ENCODE measurements around the gene AP5S1.
A peak's percentile ranks its signal among the peaks of the same experiment; 100 is the strongest.

Gene AP5S1

GRCh38 chr20:3846378-3846739, 26.0 kb downstream of the AP5S1 start:
- Histone ChIP-seq H3K27ac (replicated peaks) (peak overlapping the region; percentile 89), H3K4me3 (replicated peaks; ENCODE audit: insufficient read depth, low read length) (peak overlapping the region; percentile 91), H3K27me3 (ENCODE audit: insufficient read depth, poor library complexity, severe bottlenecking) (no peaks in the 10 kb centered on the region)
- TF ChIP-seq, protein P1, sequence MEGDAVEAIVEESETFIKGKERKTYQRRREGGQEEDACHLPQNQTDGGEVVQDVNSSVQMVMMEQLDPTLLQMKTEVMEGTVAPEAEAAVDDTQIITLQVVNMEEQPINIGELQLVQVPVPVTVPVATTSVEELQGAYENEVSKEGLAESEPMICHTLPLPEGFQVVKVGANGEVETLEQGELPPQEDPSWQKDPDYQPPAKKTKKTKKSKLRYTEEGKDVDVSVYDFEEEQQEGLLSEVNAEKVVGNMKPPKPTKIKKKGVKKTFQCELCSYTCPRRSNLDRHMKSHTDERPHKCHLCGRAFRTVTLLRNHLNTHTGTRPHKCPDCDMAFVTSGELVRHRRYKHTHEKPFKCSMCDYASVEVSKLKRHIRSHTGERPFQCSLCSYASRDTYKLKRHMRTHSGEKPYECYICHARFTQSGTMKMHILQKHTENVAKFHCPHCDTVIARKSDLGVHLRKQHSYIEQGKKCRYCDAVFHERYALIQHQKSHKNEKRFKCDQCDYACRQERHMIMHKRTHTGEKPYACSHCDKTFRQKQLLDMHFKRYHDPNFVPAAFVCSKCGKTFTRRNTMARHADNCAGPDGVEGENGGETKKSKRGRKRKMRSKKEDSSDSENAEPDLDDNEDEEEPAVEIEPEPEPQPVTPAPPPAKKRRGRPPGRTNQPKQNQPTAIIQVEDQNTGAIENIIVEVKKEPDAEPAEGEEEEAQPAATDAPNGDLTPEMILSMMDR (IDR thresholded peaks at IDR 0.05; ENCODE audit: insufficient read depth, low read length), result no peak
- TF ChIP-seq, protein P2, sequence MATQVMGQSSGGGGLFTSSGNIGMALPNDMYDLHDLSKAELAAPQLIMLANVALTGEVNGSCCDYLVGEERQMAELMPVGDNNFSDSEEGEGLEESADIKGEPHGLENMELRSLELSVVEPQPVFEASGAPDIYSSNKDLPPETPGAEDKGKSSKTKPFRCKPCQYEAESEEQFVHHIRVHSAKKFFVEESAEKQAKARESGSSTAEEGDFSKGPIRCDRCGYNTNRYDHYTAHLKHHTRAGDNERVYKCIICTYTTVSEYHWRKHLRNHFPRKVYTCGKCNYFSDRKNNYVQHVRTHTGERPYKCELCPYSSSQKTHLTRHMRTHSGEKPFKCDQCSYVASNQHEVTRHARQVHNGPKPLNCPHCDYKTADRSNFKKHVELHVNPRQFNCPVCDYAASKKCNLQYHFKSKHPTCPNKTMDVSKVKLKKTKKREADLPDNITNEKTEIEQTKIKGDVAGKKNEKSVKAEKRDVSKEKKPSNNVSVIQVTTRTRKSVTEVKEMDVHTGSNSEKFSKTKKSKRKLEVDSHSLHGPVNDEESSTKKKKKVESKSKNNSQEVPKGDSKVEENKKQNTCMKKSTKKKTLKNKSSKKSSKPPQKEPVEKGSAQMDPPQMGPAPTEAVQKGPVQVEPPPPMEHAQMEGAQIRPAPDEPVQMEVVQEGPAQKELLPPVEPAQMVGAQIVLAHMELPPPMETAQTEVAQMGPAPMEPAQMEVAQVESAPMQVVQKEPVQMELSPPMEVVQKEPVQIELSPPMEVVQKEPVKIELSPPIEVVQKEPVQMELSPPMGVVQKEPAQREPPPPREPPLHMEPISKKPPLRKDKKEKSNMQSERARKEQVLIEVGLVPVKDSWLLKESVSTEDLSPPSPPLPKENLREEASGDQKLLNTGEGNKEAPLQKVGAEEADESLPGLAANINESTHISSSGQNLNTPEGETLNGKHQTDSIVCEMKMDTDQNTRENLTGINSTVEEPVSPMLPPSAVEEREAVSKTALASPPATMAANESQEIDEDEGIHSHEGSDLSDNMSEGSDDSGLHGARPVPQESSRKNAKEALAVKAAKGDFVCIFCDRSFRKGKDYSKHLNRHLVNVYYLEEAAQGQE (IDR thresholded peaks at IDR 0.05; ENCODE audit: insufficient replicate concordance, low read depth), result no peak
- TF ChIP-seq POLR2AphosphoS5 (IDR thresholded peaks at IDR 0.05; ENCODE audit: low read depth) (no peak), GABPA (IDR thresholded peaks at IDR 0.05; ENCODE audit: low read depth) (no peak), SPI1 (IDR thresholded peaks at IDR 0.05; ENCODE audit: borderline replicate concordance, low read depth) (no peak)
- DNase-seq (ENCODE audit: low read depth in 1 of 2, low spot score in 1 of 2), result no peak

DNA sequence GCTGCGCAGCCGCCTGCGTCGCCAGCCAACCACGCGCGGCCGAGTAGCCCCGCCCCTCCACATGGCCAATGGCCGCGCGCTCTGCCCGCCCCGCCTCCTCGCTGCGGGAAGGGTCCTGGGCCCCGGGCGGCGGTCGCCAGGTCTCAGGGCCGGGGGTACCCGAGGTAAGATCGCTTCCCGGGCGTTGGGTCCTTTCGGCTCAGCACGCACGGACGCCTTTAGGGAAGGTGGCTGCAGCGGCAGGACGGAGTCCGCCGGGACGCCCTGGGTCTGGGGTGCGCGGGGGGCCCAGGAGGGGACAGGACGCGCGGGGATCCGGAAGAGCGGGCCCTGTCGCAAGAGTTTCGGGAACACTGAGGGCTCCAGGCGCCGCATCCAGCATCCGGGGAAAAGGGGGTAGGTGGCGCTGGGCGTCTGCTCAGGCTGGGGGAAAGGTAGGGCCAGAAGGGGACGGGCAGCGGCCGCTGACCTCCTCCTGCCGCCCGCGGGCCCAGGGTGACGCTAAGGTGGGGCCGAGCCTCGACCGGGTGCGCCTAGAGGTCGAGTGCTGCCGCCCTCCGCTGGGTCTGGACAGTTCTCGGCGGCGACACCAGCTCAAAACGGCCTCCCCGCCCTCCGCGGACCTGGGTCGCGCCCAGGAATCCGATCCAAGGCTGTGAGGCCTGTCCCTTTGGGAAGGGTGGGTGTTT, 26.5 kb downstream of the AP5S1 start, which contains the start of gene MAVS:
Gene MAVS (plus strand): TSS at position 95 of the 689 bp plus-strand sequence. CDS start 7,791 bp downstream, outside the sequence.
- peak within 1 kb of the TSS; percentile 89 for H3K27ac ChIP-seq (replicated peaks)
- H3K27me3 ChIP-seq (ENCODE audit: insufficient read depth, poor library complexity, severe bottlenecking), result no peaks in the 10 kb centered on the region
- peak within 1 kb of the TSS; percentile 91 for H3K4me3 ChIP-seq (replicated peaks; ENCODE audit: insufficient read depth, low read length)
- DNase-seq (ENCODE audit: low read depth in 1 of 2, low spot score in 1 of 2), result peak; percentile 83 to 86
- TF ChIP-seq, protein P2 (IDR thresholded peaks at IDR 0.05; ENCODE audit: insufficient replicate concordance, low read depth), result no peak
- TF ChIP-seq POLR2AphosphoS5 (IDR thresholded peaks at IDR 0.05; ENCODE audit: low read depth), result peak; percentile 64

DNA sequence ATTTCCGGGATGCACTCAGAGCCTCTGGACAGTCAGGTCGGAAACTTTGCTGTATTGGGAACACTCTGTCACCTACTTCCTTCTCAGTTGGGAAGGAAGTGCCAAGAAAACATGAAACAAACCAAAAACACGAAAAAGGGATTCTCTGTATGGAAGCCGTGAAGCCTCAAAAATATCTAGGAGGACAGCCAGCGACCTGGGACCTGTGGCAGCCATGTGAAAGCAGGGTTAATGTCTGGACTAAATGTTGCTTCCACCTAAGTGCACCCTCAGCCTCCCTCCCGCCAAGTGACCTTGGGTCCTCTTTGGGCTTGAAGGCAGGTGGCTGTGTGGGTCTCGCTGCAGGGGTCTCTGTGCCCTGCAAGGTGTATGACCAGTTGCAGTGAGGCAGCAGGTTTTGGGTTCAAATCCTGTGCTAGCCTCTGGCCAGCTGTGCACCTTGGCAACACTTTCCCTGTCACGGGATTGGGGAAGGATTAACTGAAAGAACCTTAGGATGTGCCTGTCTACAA, 27.1 kb downstream of the AP5S1 start:
- DNase-seq (ENCODE audit: low read depth in 1 of 2, low spot score in 1 of 2), result peak in 1 of 2 experiments; percentile 16
- Histone ChIP-seq H3K27me3 (ENCODE audit: insufficient read depth, poor library complexity, severe bottlenecking) (no peaks in the 10 kb centered on the region), H3K27ac (replicated peaks) (peak overlapping the region; percentile 89), H3K4me3 (replicated peaks; ENCODE audit: insufficient read depth, low read length) (peak overlapping the region; percentile 91)
- TF ChIP-seq SPI1 (IDR thresholded peaks at IDR 0.05; ENCODE audit: borderline replicate concordance, low read depth) (peak; percentile 56; the same call in 1 of the 2 replicates), POLR2AphosphoS5 (IDR thresholded peaks at IDR 0.05; ENCODE audit: low read depth) (no peak)

DNA sequence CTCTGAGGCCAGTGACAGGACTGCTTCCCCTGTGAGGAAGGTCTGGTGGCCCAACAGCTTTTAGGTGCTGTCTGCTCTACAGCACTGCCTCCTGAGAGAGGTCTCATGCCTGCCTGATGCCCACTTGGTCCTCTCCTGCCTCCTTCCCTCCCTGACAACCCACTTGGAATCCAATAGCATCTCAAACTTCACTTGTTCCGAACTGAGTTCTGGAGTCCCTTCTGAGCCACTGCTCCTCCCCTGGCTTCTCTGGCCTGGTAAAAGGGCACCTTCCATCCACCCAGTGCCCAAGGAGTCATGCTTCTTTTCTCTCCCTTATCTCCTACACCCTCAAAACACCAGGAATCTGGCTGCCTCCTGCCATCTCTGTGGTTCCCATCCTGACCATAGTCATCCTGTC, 28.2 kb downstream of the AP5S1 start:
- Histone ChIP-seq H3K4me3 (replicated peaks; ENCODE audit: insufficient read depth, low read length) (no peak overlapping the region), H3K27me3 (ENCODE audit: insufficient read depth, poor library complexity, severe bottlenecking) (no peaks in the 10 kb centered on the region), H3K27ac (replicated peaks) (no peak overlapping the region)
- no peak for TF ChIP-seq SPI1 (IDR thresholded peaks at IDR 0.05; ENCODE audit: borderline replicate concordance, low read depth)
- no peak for TF ChIP-seq GABPA (IDR thresholded peaks at IDR 0.05; ENCODE audit: low read depth)
- TF ChIP-seq, protein P1 (IDR thresholded peaks at IDR 0.05; ENCODE audit: insufficient read depth, low read length), result no peak
- TF ChIP-seq POLR2AphosphoS5 (IDR thresholded peaks at IDR 0.05; ENCODE audit: low read depth), result no peak
- TF ChIP-seq, protein P2 (IDR thresholded peaks at IDR 0.05; ENCODE audit: insufficient replicate concordance, low read depth), result no peak
- DNase-seq (ENCODE audit: low read depth in 1 of 2, low spot score in 1 of 2), result no peak

Measured in HL-60 (cell line).